H1 (cell line): Measurements from ENCODE around the gene ZFYVE21. TPM values are rescaled to one million over a fixed set of nuclear protein-coding genes. Genes with fewer than 3 reads are reported as not detected.

ENCODE experiments used
- CTCF ChIA-PET: fragments of 300-600 bp; sonication (Branson Sonifier 250); formaldehyde crosslinking; loops from one replicate; lab custom pipeline; 2021; ENCODE audit not compliant: partially characterized antibody; lab: Charles Lee
- POLR2A ChIA-PET: fragments of 300-600 bp; sonication (Branson Sonifier 250); formaldehyde crosslinking; loops from one replicate; lab custom pipeline; 2021; ENCODE audit warnings: inconsistent platforms; ENCODE audit not compliant: partially characterized antibody; lab: Charles Lee
- DNase-seq, 2 experiments: peaks; one replicate each; pipeline versions ENCODE4 v3.0.0 to v3.0.0-alpha.2; 2010 to 2022; ENCODE audit warnings: low spot score in 2 of 2, low read depth in 1 of 2, mixed read lengths in 1 of 2
- FAIRE-seq: peaks from 2 replicates; lab custom pipeline; 2011; peaks lifted over from hg19 to GRCh38; lab: Jason Lieb, UNC
- H2AFZ ChIP-seq: 2 replicates; pipeline ENCODE4 v1.8.1; 2012; ENCODE audit warnings: low read length, inconsistent platforms
- H2AK5ac ChIP-seq: 2 replicates; pipeline ENCODE4 v1.6.1; 2013; ENCODE audit warnings: low read depth, low read length
- H2BK120ac ChIP-seq: replicated peaks from 2 replicates; pipeline ENCODE3; 2013; ENCODE audit warnings: low read depth, low read length, inconsistent platforms
- H2BK12ac ChIP-seq: 2 replicates; pipeline ENCODE4 v1.6.1; 2013; ENCODE audit warnings: low read depth, low read length
- H2BK15ac ChIP-seq: 2 replicates; pipeline ENCODE4 v1.6.1; 2013; ENCODE audit warnings: low read length
- H2BK20ac ChIP-seq: 2 replicates; pipeline ENCODE4 v1.6.1; 2013; ENCODE audit warnings: low read length
- H2BK5ac ChIP-seq: 2 replicates; pipeline ENCODE4 v1.6.1; 2013; ENCODE audit warnings: low read depth, low read length
- H3K14ac ChIP-seq: 2 replicates; pipeline ENCODE4 v1.6.1; 2013; ENCODE audit warnings: inconsistent platforms; ENCODE audit not compliant: insufficient read length
- H3K18ac ChIP-seq: 2 replicates; pipeline ENCODE4 v1.6.1; 2013; ENCODE audit warnings: low read length; ENCODE audit errors: extremely low read depth
- H3K23ac ChIP-seq: 2 replicates; pipeline ENCODE4 v1.6.1; 2013; ENCODE audit warnings: inconsistent platforms; ENCODE audit not compliant: insufficient read length
- H3K23me2 ChIP-seq: 2 replicates; pipeline ENCODE4 v1.6.1; 2013; ENCODE audit warnings: low read depth, low read length
- H3K27ac ChIP-seq: 2 replicates; pipeline ENCODE4 v1.6.1; 2011; ENCODE audit warnings: low read depth, low read length, inconsistent platforms
- H3K27me3 ChIP-seq, 4 experiments: replicated peaks in 1 of 4; 1 replicate in 1 of 4; 2 replicates in 3 of 4; pipeline versions ENCODE4 v1.6.1 to v1.8.1; 2011 to 2013; ENCODE audit warnings: low read length in 3 of 4, mild to moderate bottlenecking in 3 of 4, inconsistent platforms in 2 of 4, mixed read lengths in 2 of 4, moderate library complexity in 1 of 4; ENCODE audit not compliant: control insufficient read depth in 3 of 4, insufficient read depth in 3 of 4; ENCODE audit errors: extremely low read depth in 1 of 4
- H3K36me3 ChIP-seq, 4 experiments: 2 replicates each; pipeline versions ENCODE4 v1.6.1 to v1.8.1; 2011 to 2013; ENCODE audit warnings: mild to moderate bottlenecking in 4 of 4, low read length in 3 of 4, moderate library complexity in 2 of 4, control low read depth in 1 of 4, inconsistent platforms in 1 of 4; ENCODE audit not compliant: insufficient read depth in 4 of 4, control insufficient read depth in 2 of 4
- H3K4ac ChIP-seq: replicated peaks from 2 replicates; pipeline ENCODE3; 2013; ENCODE audit warnings: low read length, low read depth, mixed read lengths, inconsistent platforms; ENCODE audit not compliant: insufficient read length
- H3K4me1 ChIP-seq, 4 experiments: replicated peaks in 1 of 4; 1 replicate in 1 of 4; 2 replicates in 3 of 4; pipeline versions ENCODE4 v1.6.1 to v1.8.1; 2011 to 2013; ENCODE audit warnings: low read length in 3 of 4, inconsistent platforms in 2 of 4, mixed read lengths in 1 of 4; ENCODE audit not compliant: insufficient read depth in 4 of 4, control insufficient read depth in 3 of 4
- H3K4me2 ChIP-seq, 2 experiments: 2 replicates each; pipeline versions ENCODE4 v1.6.1 to v1.8.1; 2011 to 2013; ENCODE audit warnings: low read depth in 2 of 2, low read length in 2 of 2, control low read depth in 1 of 2, inconsistent platforms in 1 of 2, mild to moderate bottlenecking in 1 of 2; ENCODE audit not compliant: insufficient read depth in 1 of 2
- H3K4me3 ChIP-seq, 4 experiments: fragments of 200-600, 300-600 bp in 1 of 4; sonication (generic), shearing (Covaris generic), sonication (Bioruptor Twin) in 1 of 4; 2 replicates each; pipeline versions ENCODE4 v1.5.1 to v1.8.1; 2011 to 2016; ENCODE audit warnings: low read length in 4 of 4, low read depth in 3 of 4, control low read depth in 2 of 4, inconsistent platforms in 2 of 4, mild to moderate bottlenecking in 2 of 4, mixed read lengths in 1 of 4, moderate library complexity in 1 of 4; ENCODE audit not compliant: insufficient read depth in 2 of 4; ENCODE audit errors: extremely low read depth in 1 of 4
- H3K56ac ChIP-seq: replicated peaks from 2 replicates; pipeline ENCODE3; 2013; ENCODE audit warnings: low read depth, mild to moderate bottlenecking, mixed read lengths, low read length, inconsistent platforms; ENCODE audit not compliant: insufficient read length
- H3K79me1 ChIP-seq: 2 replicates; pipeline ENCODE4 v1.6.1; 2013; ENCODE audit warnings: low read depth, low read length, control low read depth
- H3K79me2 ChIP-seq, 2 experiments: 2 replicates each; pipeline versions ENCODE4 v1.6.1 to v1.8.1; 2012 to 2013; ENCODE audit warnings: low read length in 2 of 2, mild to moderate bottlenecking in 2 of 2, inconsistent platforms in 1 of 2; ENCODE audit not compliant: insufficient read depth in 2 of 2, control insufficient read depth in 1 of 2
- H3K9ac ChIP-seq, 4 experiments: replicated peaks in 1 of 4; 1 replicate in 1 of 4; 2 replicates in 3 of 4; pipeline versions ENCODE4 v1.6.1 to v1.8.1; 2011 to 2013; ENCODE audit warnings: low read depth in 3 of 4, low read length in 3 of 4, control low read depth in 2 of 4, mild to moderate bottlenecking in 2 of 4, moderate library complexity in 2 of 4, inconsistent platforms in 1 of 4; ENCODE audit errors: extremely low read depth in 1 of 4
- H3K9me3 ChIP-seq, 2 experiments: 2 replicates each; pipeline versions ENCODE4 v1.6.1 to v1.8.1; 2012 to 2013; ENCODE audit warnings: mild to moderate bottlenecking in 2 of 2, moderate library complexity in 2 of 2, control low read depth in 1 of 2, inconsistent platforms in 1 of 2, low read depth in 1 of 2, low read length in 1 of 2, mixed read lengths in 1 of 2; ENCODE audit not compliant: insufficient read depth in 2 of 2
- H4K20me1 ChIP-seq, 2 experiments: replicated peaks in 1 of 2; 2 replicates each; pipeline versions ENCODE3 to v1.8.1; 2011 to 2013; ENCODE audit warnings: inconsistent platforms in 2 of 2, low read length in 2 of 2, mild to moderate bottlenecking in 1 of 2; ENCODE audit not compliant: insufficient read depth in 2 of 2, control insufficient read depth in 1 of 2
- H4K5ac ChIP-seq: 2 replicates; pipeline ENCODE4 v1.6.1; 2013; ENCODE audit warnings: low read length, low read depth, mixed read lengths, inconsistent platforms; ENCODE audit not compliant: insufficient read length
- H4K8ac ChIP-seq: 2 replicates; pipeline ENCODE4 v1.8.0; 2013; ENCODE audit warnings: mild to moderate bottlenecking, moderate library complexity, low read length, inconsistent platforms; ENCODE audit not compliant: insufficient read depth; ENCODE audit errors: extremely low read depth
- H4K91ac ChIP-seq: replicated peaks from 2 replicates; pipeline ENCODE3; 2013; ENCODE audit warnings: low read length, mixed read lengths, inconsistent platforms; ENCODE audit not compliant: insufficient read length
- BRCA1 ChIP-seq: IDR thresholded peaks from 2 replicates; pipeline ENCODE4 v1.6.1; 2012; ENCODE audit warnings: low read depth, low read length, improper control_type of control experiment
- CTCF ChIP-seq, 3 experiments: IDR thresholded peaks; 1 replicate in 2 of 3; 2 replicates in 1 of 3; pipeline versions ENCODE4 v1.5.1 to v1.6.1; 2011; ENCODE audit warnings: low read length in 3 of 3, mild to moderate bottlenecking in 3 of 3, inconsistent platforms in 2 of 3, low read depth in 1 of 3, moderate library complexity in 1 of 3; ENCODE audit not compliant: insufficient read depth in 1 of 3; ENCODE audit errors: control extremely low read depth in 1 of 3
- MAX ChIP-seq: IDR thresholded peaks from 2 replicates; pipeline ENCODE4 v1.6.1; 2012; ENCODE audit warnings: inconsistent platforms
- SP1 ChIP-seq: IDR thresholded peaks from 2 replicates; pipeline ENCODE4 v1.6.1; 2011; ENCODE audit warnings: low read depth, low read length
- SP4 ChIP-seq: IDR thresholded peaks from 2 replicates; pipeline ENCODE4 v1.6.1; 2012; ENCODE audit warnings: low read length, inconsistent platforms
- WGBS, 2 experiments: shearing (Covaris generic) in 1 of 2; methylation state at CpG; one replicate each; pipeline versions ENCODE4 v1.1.6 to v1.1.7; 2013 to 2015; ENCODE audit warnings: low lambda C conversion rate in 2 of 2, mixed read lengths in 2 of 2, inconsistent platforms in 1 of 2, low coverage in 1 of 2, missing lambda C conversion rate in 1 of 2; ENCODE audit not compliant: insufficient replicate concordance in 2 of 2, insufficient coverage in 1 of 2, insufficient read length in 1 of 2; ENCODE audit errors: extremely low coverage in 1 of 2, missing lambda C conversion rate in 1 of 2; 5-methylcytosine and 5-hydroxymethylcytosine counted together
- polyA plus RNA-seq, 7 experiments: library from polyadenylated mRNA; depleted of rRNA in 3 of 7; stranded (reverse) in 5 of 7; unstranded in 2 of 7; fragments of >200 nt in 5 of 7; fragments of 200-250 nt in 2 of 7; gene quantifications; 1 replicate in 5 of 7; 2 replicates in 1 of 7; 4 replicates in 1 of 7; pipeline versions ENCODE4 v1.2.1 to v1.2.3, GENCODE V29; 2011 to 2013; ENCODE audit warnings: missing spikeins in 2 of 7, mixed read lengths in 2 of 7
- total RNA-seq: library from RNA; stranded (reverse); fragmentation: NEBNext Ultra II Directional; extraction: Animal tissue kit (Norgen Biotek cat#: 25700); gene quantifications from 2 replicates; pipeline ENCODE4 v1.2.1, GENCODE V29; 2021

The ZFYVE21 gene
- total and polyA plus RNA-seq, 2 of the 8 experiments (the other 6 are each of a cell fraction or from before 2014, with no cell fraction given): 53.4 to 127 TPM

GRCh38 chr14:103727313-103727980, 11.8 kb downstream of the ZFYVE21 start:
- Histone ChIP-seq H3K56ac (no peak overlapping the region), H3K9ac (no peak overlapping the region), H3K79me2 (peaks cover 0 to 19% of the 10 kb centered on the region in 2 experiments; a peak in 1 of 4 replicates), H3K36me3 (peaks cover 4 to 19% (median 11%) of the 10 kb centered on the region in 4 experiments; a peak in 6 of 8 replicates), H3K9me3 (no peaks in the 10 kb centered on the region), H3K27ac (no peak overlapping the region; the same call in 1 of the 2 replicates), H2AFZ (no peak overlapping the region), H3K4me2 (no peak overlapping the region), H3K14ac (no peak overlapping the region), H3K4me3 (no peak overlapping the region), H3K18ac (no peak overlapping the region), H4K8ac (no peak overlapping the region), H3K4ac (no peak overlapping the region), H2BK5ac (no peak overlapping the region), H3K4me1 (peaks cover 0 to 3% (median 0%) of the 10 kb centered on the region in 4 experiments; a peak in 1 of 7 replicates), H3K79me1 (peaks cover 8% of the 10 kb centered on the region), H2AK5ac (no peak overlapping the region), H4K5ac (no peak overlapping the region), H2BK15ac (no peak overlapping the region), H4K20me1 (peaks cover 14 to 21% of the 10 kb centered on the region in 2 experiments), H2BK12ac (no peak overlapping the region), H2BK120ac (no peak overlapping the region), H3K23me2 (no peaks in the 10 kb centered on the region), H2BK20ac (no peak overlapping the region), H3K23ac (no peak overlapping the region), H3K27me3 (no peaks in the 10 kb centered on the region), H4K91ac (no peak overlapping the region)
- WGBS, 2 experiments: 82% methylated on average over 52 of the region's 53 CpGs; no CpG with 5 or more reads in 1 of the 2 experiments
- CTCF ChIA-PET: no interaction called here
- FAIRE-seq: no peak
- POLR2A ChIA-PET: interaction anchor here (1.4 kb wide), 1 partner anchor 9 kb away, joined by 3 read pairs; no protein-coding TSS in a partner anchor
- DNase-seq: no peak
- TF ChIP-seq BRCA1 (no peak), SP4 (no peak), SP1 (no peak), MAX (peak; percentile 34; the same call in 1 of the 2 replicates), CTCF (IDR thresholded peaks at IDR 0.05; ENCODE audit: control extremely low read depth in 1 of 3, insufficient read depth in 1 of 3, low read depth in 1 of 3, low read length in 3 of 3) (peak in 1 of 3 experiments; percentile 9; a peak in 2 of 4 replicates)
